Posterior vena cava (tissue), 2 donors: ENCODE results near the gene DNM2. TPM values are rescaled to one million over a fixed set of nuclear protein-coding genes. Genes with fewer than 3 reads are reported as not detected.
"Not testable (repeated sequence)": the region's sequence is repeated elsewhere in the genome, so short reads cannot be mapped to it uniquely, and the experiment has no call there.

Experiments used
- DNase-seq: peaks from one replicate; pipeline ENCODE4 v3.0.0-alpha.2; 2020; ENCODE audit warnings: low spot score
- intact Hi-C, 2 donors: fragments of 100-400 bp; cut with DNase I; formaldehyde crosslinking; loops; one replicate each; pipeline versions ENCODE4 v1.14.1 to v1.14.2; 2022 to 2023
- microRNA-seq, 2 donors: library from miRNA; unstranded; fragments of <30 nt; microRNA quantifications; one replicate each; pipeline ENCODE4 v1.2.0, GENCODE V29; 2020 to 2021; ENCODE audit warnings: borderline microRNAs expressed in 2 of 2
- total RNA-seq, 2 donors: library from RNA; stranded (reverse); fragmentation: NEBNext Ultra II Directional; extraction: Animal tissue kit (Norgen Biotek cat#: 25700); gene quantifications; one replicate each; pipeline ENCODE4 v1.2.1, GENCODE V29; 2021
- donor health status: DM: yes; HTN: yes; CAD: no.
- donor health status: DM: yes; HTN: yes; CAD: no.

The DNM2 gene
- total RNA-seq, 2 donors from 2014 or later = 94.9 to 107 TPM

GRCh38 chr19:10870501-10870954 is 152.6 kb downstream of the DNM2 start:
- intact Hi-C loops = no loop called here
- no peak for DNase-seq

- intact Hi-C loops = no loop called here
- DNase-seq = peak; percentile 100
These were observed 153.2 kb downstream of the DNM2 start, which contains the start of gene CARM1 for GRCh38 chr19:10870955-10871603. CARM1 (plus strand) TSS chr19:10871553; CDS start chr19:10871703, 150 bp downstream.

GRCh38 chr19:10871711-10872545 is 154.0 kb downstream of the DNM2 start:
- DNase-seq = peak; percentile 88
- intact Hi-C loops = no loop called here

- no peak for DNase-seq
- intact Hi-C loops = no loop called here
These were observed 154.7 kb downstream of the DNM2 start for GRCh38 chr19:10872546-10873107.

- DNase-seq = no peak
- intact Hi-C loops = no loop called here
These were observed 156.1 kb downstream of the DNM2 start for GRCh38 chr19:10874024-10874423.

GRCh38 chr19:10876459-10877240 is 158.8 kb downstream of the DNM2 start:
- no peak for DNase-seq
- intact Hi-C loops = no loop called here

GRCh38 chr19:10877608-10878007 is 159.7 kb downstream of the DNM2 start:
- intact Hi-C loops, DNase-seq: not testable (repeated sequence)

GRCh38 chr19:10878253-10878652 is 160.4 kb downstream of the DNM2 start:
- no peak for DNase-seq

More at GRCh38 chr19:10878253-10878652, 160.4 kb downstream of the DNM2 start:
- intact Hi-C loops = no loop called here

Small RNA genes lying within 50 kb of the gene (microRNA-seq; reads per million reads assigned to microRNA genes)
- gene MIR199A1 = 0 to 3.1 reads per million in 2 donors
- gene MIR4748 = 0 to 0.52 reads per million in 2 donors
- 0 reads per million in 2 donors for gene MIR638
- gene MIR6793 = 0.26 to 0.65 reads per million in 2 donors

Other genes starting within 250 kb of the DNM2 start
- gene KEAP1, start 214.7 kb upstream of the DNM2 start, total RNA-seq = 10 to 100 TPM; 37.4 to 48.1 TPM
- not detected for gene S1PR5, start 200.6 kb upstream of the DNM2 start, total RNA-seq
- gene ATG4D, start 174.2 kb upstream of the DNM2 start, total RNA-seq = 10 to 100 TPM; 14.2 to 14.8 TPM
- gene KRI1, start 152.1 kb upstream of the DNM2 start, total RNA-seq = 10 to 100 TPM; 15.1 to 16.5 TPM
- gene CDKN2D, start 149.1 kb upstream of the DNM2 start, total RNA-seq = 10 to 100 TPM in 1 of 2 donors, 1 to 10 TPM in 1; 8.1 to 15.0 TPM
- gene AP1M2, start 130.8 kb upstream of the DNM2 start, total RNA-seq = not detected
- gene SLC44A2, start 92.5 kb upstream of the DNM2 start, total RNA-seq = 100 to 1,000 TPM in 1 of 2 donors, 10 to 100 TPM in 1; 72.2 to 108 TPM
- gene ILF3, start 63.7 kb upstream of the DNM2 start, total RNA-seq = 100 to 1,000 TPM; 139 to 154 TPM
- gene QTRT1, start 16.6 kb upstream of the DNM2 start, total RNA-seq = 10 to 100 TPM; 24.9 to 27.6 TPM
- gene TMED1, start 118.1 kb downstream of the DNM2 start, total RNA-seq = 10 to 100 TPM; 15.4 to 17.9 TPM
- 1 to 10 TPM; 2.0 to 2.3 TPM for gene C19orf38, start 130.3 kb downstream of the DNM2 start, total RNA-seq
- gene CARM1, start 153.5 kb downstream of the DNM2 start, total RNA-seq = 10 to 100 TPM; 35.1 to 42.1 TPM
- 10 to 100 TPM; 36.0 to 40.0 TPM for gene YIPF2, start 210.6 kb downstream of the DNM2 start, total RNA-seq
- gene TIMM29, start 210.7 kb downstream of the DNM2 start, total RNA-seq = 10 to 100 TPM in 1 of 2 donors, 1 to 10 TPM in 1; 9.4 to 11.6 TPM
- gene SMARCA4, start 243.0 kb downstream of the DNM2 start, total RNA-seq = 10 to 100 TPM; 68.2 to 68.8 TPM